Motor neuron (in vitro differentiated cells): ENCODE measurements around the gene LRRC27. TPM values are rescaled to one million over a fixed set of nuclear protein-coding genes. Genes with fewer than 3 reads are reported as not detected.

Source experiments
- ATAC-seq, 8 experiments: fragments of 200-7000 bp; cut with Tn5 transposase; replicated peaks in 6 of 8; 2 replicates each; pipeline ENCODE4 v1.8.0; 2021; ENCODE audit warnings: mild to moderate bottlenecking in 8 of 8, moderate library complexity in 8 of 8
- H3K27ac ChIP-seq, 2 donors: fragments of 250-450 bp; sonication (Bioruptor Pico); 2 replicates each; pipeline ENCODE4 v1.9.0; 2021; ENCODE audit warnings: antibody characterized with exemption in 2 of 2, mild to moderate bottlenecking in 2 of 2, moderate library complexity in 1 of 2
- H3K4me1 ChIP-seq, 2 donors: fragments of 250-450 bp; sonication (Bioruptor Pico); replicated peaks in 1 of 2; 2 replicates each; pipeline ENCODE4 v1.6.1; 2021; ENCODE audit warnings: antibody characterized with exemption in 2 of 2, mild to moderate bottlenecking in 2 of 2, moderate library complexity in 1 of 2
- H3K4me3 ChIP-seq, 5 donors: fragments of 250-450 bp; sonication (Bioruptor Pico); 2 replicates each; pipeline ENCODE4 v1.9.0; 2021; ENCODE audit warnings: antibody characterized with exemption in 5 of 5, mild to moderate bottlenecking in 5 of 5, moderate library complexity in 4 of 5
- WGBS, 10 experiments: fragments of 450-650 bp; shearing (Covaris generic); methylation state at CpG; one replicate each; pipeline ENCODE4 v1.0.0; 2022; 5-methylcytosine and 5-hydroxymethylcytosine counted together
- in situ Hi-C, 9 experiments: fragments of 400-800 bp; cut with MboI; loops; one replicate each; pipeline ENCODE4 v1.15.0; 2021; ENCODE audit warnings: low sequenced_read_pairs in 9 of 9, low pct_unique_long_range_greater_than_20kb in 2 of 9; ENCODE audit not compliant: unreplicated experiment in 9 of 9
- total RNA-seq, 8 experiments: library from RNA; unstranded; fragments of 300-600 nt; gene quantifications; 2 replicates each; pipeline versions ENCODE4 v1.2.3 to v1.2.4, GENCODE V29; 2022

The LRRC27 gene
- 10 to 100 TPM in 6 of 8 experiments, 1 to 10 TPM in 2; 7.2 to 21.5 (median 15.1) TPM for total RNA-seq

DNA sequence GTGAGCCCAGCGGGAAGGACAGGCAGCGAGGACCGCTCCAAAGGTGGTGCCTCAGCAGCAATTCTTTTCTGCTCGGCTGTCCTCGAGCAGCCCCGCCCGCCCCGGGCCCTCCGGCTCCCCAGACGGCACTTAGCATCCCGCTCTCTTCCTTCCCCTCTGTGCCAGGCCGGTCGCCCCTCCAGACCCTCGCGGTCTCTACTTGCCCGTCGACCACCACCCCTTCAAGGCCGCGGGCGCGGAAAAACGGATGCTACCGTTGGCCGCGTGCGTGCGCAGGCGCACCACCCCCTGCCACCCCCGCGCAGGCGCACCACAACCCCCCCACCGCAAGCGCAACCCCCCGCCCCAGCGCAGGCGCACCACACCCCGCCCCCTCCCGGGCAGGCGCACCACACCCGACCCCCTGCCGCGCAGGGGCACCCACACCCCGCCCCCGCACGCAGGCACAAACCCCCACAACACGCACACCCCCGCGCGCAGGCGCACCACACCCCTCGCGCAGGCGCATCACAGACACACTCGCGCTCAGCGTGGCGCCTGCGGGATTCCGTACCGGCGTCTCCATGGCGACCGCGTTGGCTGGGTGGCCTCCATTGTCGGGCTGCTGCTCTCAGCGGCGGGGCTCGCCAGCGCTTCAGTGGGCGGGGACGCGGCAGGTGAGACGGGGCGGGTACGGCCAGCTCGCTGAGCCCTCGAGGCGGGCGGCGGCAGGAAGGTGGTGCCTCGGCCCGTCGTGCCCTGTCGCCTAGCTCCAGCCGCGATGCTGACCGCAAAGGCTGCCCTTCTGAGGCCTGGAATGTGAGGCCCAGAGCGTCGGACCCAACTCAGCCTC is at the start of gene LRRC27:
LRRC27 (plus strand) TSS at position 593 of the 832 bp plus-strand sequence. CDS start 1,332 bp downstream, outside the sequence.
- H3K4me1 ChIP-seq: peaks cover 32 to 39% of the 10 kb centered on the region in 2 donors
- 0% methylated on average over 5 of the region's 89 CpGs; no CpG with 5 or more reads in 9 of the 10 experiments for WGBS, 10 experiments
- in situ Hi-C loops: loop anchor here in 4 of 9 experiments (25.0 kb wide), 2 partner anchors 95 to 120 kb away; no protein-coding TSS in a partner anchor
- H3K4me3 ChIP-seq: peak within 1 kb of the TSS; percentile 67 to 100 (median 90)
- ATAC-seq: peak; percentile 79 to 93 (median 90)
- H3K27ac ChIP-seq: peak within 1 kb of the TSS; percentile 50 to 73

DNA sequence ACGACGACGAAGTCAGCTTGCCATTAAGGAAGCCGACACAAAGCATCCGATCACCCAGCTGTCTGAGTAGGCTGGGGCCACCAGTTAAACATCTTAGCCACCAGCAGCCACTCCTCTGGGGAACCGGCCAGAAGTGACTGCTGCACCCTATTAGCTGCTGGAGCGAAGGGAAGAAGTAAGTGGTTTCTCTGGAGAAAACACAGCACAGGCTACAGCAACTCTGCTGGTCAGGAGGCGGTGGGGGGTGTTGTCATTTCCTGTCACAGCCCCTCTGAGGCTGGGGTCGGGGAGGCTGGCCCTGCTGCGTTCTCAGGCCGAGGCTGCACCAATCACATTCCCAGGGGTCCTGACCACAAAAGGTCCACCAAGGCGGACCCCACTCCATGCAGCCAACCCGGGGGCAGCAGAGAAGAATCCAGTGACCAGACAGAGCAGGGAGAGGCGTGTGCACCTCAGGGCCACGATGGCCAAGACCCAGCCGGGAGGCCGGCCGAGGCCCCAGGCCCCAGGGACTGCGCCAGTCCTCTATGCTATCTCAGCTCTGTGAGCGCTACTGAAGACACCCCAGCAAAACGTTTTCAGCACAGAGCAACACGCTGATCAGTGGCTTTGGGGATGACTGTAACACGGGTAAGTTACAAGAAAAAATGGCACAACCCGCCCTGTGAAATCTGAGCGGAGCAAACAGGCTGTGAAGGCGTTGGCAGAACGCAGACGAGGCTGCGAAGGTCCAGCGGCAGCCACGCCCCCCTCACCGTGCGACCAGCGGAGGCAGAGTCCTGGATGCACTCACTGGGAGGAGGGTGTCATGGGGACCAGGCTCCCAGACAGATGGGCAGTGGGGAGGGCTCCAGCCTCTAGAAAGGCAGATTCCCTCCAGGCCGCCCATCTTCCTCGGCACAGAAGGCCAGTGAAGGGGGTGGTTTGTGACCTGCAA is 49.1 kb upstream of the LRRC27 start:
- WGBS, 10 experiments: 0 to 80% (median 20%) methylated on average over 1 to 12 of the region's 36 CpGs; no CpG with 5 or more reads in 3 of the 10 experiments
- Histone ChIP-seq H3K4me1 (peaks cover 23 to 29% of the 10 kb centered on the region in 2 donors), H3K4me3 (no peak overlapping the region), H3K27ac (peak overlapping the region; percentile 59 to 83)
- in situ Hi-C loops: no loop called here
- peak in 7 of 8 experiments; percentile 40 to 92 (median 89) for ATAC-seq

DNA sequence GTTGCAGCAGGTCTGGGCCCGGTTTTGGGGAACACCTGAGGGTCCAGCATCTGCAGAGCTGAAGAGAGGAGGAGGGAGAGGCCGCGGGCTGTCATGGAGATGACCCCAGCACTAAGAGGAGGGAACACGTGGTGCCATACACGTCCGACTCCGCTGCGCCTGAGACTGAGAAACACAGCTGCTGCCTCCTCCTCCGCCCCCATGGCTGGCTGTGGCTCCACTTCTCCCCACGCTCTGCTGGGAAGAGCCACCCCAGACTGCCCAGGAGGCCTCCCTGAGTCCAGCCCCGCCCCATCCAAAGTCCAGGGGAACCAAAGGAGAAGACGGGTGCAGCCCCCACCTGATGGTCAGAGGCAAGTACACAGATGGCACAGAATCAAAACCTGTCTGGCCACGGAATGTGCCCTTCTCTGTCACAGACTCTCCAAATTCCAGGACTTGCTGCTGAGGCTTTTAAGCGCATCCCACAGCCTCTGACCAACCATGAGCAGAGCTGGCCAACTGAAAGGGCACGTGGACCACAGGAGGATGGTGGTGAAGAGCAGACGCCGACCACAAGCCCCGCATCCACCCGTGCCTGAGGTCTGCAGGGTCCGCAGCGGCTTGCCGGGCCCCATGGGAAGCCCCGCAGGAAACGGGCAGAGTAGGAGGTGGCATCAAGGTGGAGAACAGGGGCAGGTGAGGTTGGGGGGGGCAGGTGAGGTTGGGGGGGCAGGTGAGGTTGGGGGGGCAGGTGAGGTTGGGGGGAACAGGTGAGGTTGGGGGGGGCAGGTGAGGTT is 48.2 kb upstream of the LRRC27 start:
- Histone ChIP-seq H3K27ac (peak overlapping the region; percentile 59 to 83), H3K4me1 (peaks cover 21 to 29% of the 10 kb centered on the region in 2 donors), H3K4me3 (no peak overlapping the region)
- ATAC-seq: peak in 7 of 8 experiments; percentile 27 to 88 (median 82)
- 0 to 60% (median 23%) methylated on average over 1 to 6 of the region's 24 CpGs; no CpG with 5 or more reads in 6 of the 10 experiments for WGBS, 10 experiments
- in situ Hi-C loops: no loop called here

DNA sequence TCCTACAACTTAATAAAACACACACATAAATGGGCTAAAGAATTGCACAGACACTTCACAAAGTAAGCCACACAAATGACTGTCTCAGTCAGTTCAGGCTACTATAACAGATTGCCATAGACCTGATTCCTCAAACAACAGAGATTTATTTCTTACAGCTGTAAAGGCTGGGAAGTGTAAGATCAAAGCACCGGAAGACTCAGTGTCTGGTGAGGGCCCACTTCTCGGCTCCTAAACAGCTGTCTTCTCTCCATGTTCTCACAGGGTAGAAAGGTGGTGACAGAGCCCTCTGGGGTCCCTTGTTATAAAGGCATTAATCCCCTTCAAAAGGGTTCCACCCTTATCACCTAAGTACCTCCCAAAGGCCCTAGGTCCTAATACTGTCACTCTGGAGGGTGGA is 42.6 kb upstream of the LRRC27 start:
- H3K4me1 ChIP-seq: peaks cover 12 to 16% of the 10 kb centered on the region in 2 donors
- ATAC-seq: peak in 1 of 8 experiments; percentile 40
- H3K4me3 ChIP-seq: no peak overlapping the region
- in situ Hi-C loops: no loop called here
- no peak overlapping the region for H3K27ac ChIP-seq
- WGBS, 10 experiments: 60 to 100% (median 80%) methylated on average over 1 to 2 of the region's 2 CpGs; no CpG with 5 or more reads in 5 of the 10 experiments

DNA sequence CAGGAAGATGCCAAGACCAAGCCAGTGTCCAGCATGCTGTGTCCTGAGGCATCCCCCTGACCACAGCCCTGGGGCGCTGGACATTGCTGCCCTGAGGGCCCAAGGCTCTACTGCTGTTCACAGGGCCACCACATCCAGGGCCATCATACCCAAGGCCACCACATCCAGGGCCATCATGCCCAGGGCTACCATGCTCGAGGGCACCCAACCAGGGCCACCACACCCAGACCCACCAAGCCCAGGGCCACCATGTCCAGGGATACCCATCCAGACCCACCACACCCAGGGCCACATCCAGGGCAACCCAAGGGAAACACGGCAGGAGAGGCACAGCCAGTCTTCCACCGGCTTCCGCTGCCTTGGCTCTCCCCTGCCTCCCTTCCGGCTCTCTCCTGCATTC is 41.4 kb upstream of the LRRC27 start:
- in situ Hi-C loops: no loop called here
- H3K27ac ChIP-seq: no peak overlapping the region
- no peak for ATAC-seq
- WGBS, 10 experiments: 63 to 100% (median 100%) methylated on average over 1 to 3 of the region's 6 CpGs; no CpG with 5 or more reads in 4 of the 10 experiments
- H3K4me3 ChIP-seq: no peak overlapping the region
- peaks cover 12 to 16% of the 10 kb centered on the region in 2 donors for H3K4me1 ChIP-seq

DNA sequence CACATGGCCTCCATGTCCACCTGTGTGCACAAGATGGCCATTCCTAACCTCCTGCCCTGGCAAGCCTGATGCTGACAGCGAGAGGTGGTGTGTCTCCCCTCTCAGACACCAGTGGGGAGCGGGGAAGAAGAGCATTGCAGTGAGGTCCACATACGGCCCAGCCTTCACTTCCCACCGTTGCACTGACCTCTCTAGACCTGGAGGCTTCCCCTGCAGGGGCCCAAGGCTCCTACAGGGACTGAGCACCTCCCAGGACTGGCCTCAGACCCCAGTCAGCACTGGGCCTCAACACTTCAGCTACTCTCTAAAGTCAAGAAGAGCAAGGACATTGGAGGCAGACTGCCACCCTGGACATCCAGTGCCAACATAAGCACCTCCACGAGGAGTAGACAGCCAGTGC is 40.2 kb upstream of the LRRC27 start:
- WGBS, 10 experiments: 0 to 83% (median 21%) methylated on average over 1 to 3 of the region's 5 CpGs; no CpG with 5 or more reads in 7 of the 10 experiments
- H3K4me3 ChIP-seq: no peak overlapping the region
- in situ Hi-C loops: no loop called here
- no peak overlapping the region for H3K27ac ChIP-seq
- no peak for ATAC-seq
- H3K4me1 ChIP-seq: peaks cover 12 to 16% of the 10 kb centered on the region in 2 donors

DNA sequence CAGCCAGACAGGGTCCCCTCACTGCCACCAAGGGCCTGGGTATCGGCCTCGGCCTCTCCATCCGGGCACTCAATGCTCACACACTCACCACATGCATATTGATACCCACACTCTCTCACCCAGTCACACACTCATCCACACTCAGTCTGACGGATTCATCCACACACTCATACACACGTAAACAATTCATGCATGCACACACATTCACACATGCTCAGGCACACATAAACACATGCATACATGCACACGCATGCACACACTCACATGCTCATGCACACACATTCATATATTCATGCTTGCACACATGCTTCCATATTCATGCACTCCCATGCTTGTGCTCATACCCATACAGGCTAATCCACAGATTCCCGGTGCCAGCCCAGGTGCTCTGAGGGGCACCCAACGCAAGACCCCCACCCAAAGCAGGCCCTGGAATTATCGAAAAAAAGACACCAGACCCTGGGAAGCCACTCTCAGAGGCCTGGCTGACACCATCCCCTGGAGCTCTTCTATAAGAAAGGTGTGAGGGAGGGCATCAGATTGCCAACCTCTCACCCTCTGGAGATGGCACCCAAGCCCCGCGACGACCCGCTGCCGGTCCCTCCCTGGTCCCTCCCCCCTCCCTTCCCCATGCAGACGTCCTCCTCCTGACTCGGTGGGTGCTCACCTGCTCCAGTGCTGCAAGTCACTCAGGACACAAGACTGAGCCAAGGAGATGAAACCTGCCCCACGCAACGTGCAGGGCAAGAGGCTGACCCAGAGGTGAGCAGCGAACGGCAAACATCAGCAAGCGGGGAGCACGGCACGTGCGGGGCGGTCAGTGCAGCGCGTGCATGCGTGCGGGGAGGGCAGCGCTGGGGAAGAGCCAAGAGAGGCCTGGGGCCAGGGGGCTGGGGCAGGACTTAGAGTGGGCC is 39.4 kb upstream of the LRRC27 start:
- no peak overlapping the region for H3K4me3 ChIP-seq
- no peak for ATAC-seq
- 80 to 97% (median 85%) methylated on average over 3 to 7 of the region's 30 CpGs; no CpG with 5 or more reads in 6 of the 10 experiments for WGBS, 10 experiments
- H3K27ac ChIP-seq: peak overlapping the region; percentile 26 to 27
- in situ Hi-C loops: no loop called here
- H3K4me1 ChIP-seq: peaks cover 17 to 21% of the 10 kb centered on the region in 2 donors

DNA sequence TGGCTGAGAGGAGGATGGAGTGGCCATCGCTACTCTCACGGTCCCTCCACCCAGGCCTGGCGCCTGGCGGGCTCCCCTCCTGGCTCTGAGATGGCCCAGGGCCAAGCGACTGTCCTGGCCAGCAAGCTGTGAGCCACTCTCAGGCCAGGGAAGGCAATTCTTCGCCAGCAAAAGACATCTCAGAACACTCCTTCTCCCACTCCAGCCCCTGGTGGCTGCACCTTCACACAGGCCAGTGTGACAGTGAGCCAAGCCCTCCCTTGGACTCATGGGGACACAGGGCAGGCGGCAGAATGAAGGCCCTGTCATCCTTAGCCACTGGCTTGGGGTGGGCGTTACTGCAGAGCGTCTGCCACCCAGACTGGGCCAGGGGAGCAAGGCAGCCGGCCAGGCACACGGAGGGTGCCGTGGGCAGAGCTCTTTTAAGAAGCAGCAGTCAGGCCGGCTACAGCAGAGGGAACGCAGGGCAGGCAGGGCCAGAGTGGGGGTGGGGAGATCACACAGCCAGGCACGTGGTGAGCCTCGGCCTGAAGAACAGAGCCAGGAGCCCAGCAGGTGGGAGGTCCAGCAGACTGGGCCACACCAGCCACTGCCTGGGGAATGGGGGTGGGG is 38.7 kb upstream of the LRRC27 start:
- H3K4me1 ChIP-seq: peaks cover 25 to 28% of the 10 kb centered on the region in 2 donors
- H3K27ac ChIP-seq: peak overlapping the region; percentile 26 to 32
- 20 to 40% methylated on average over 1 of the region's 16 CpGs; no CpG with 5 or more reads in 8 of the 10 experiments for WGBS, 10 experiments
- H3K4me3 ChIP-seq: no peak overlapping the region
- in situ Hi-C loops: no loop called here
- ATAC-seq: peak in 6 of 8 experiments; percentile 26 to 84 (median 82)

DNA sequence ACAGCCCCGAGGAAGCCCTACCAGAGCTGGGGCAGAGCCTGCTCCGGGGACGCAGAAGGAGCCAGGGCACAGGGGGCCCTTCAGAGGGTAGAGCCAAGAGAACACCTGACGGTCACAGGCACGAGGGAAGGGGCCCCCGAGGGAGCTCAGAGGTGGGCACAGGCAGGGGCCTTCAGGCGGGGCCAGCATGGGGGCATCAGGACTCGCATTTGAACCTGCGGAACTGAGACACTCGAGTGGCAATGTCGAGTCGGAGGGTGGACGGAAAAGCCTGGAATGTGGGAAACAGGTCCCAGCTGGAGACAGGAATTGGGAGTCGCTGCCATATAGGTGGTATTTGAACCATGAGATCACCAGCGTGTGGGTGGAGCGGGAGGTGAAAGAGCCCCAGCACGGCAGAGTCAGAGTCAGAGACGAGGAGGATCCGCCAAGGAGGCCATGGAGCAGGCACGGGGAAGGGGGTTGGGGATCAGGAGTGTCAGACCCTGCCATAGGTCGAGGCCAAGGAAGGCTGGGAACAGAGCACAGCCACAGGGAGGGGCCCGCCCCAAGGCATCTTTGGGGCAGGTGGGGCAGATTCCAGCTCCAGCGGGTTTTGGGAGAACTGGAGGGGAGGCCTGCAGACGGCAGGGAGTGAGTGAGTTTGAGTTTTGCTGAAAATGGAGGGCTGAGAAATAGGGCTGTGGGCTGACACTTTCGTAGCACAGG is 38.0 kb upstream of the LRRC27 start:
- in situ Hi-C loops: no loop called here
- peaks cover 30 to 34% of the 10 kb centered on the region in 2 donors for H3K4me1 ChIP-seq
- WGBS, 10 experiments: 40 to 86% (median 71%) methylated on average over 1 to 4 of the region's 25 CpGs; no CpG with 5 or more reads in 6 of the 10 experiments
- H3K27ac ChIP-seq: peak overlapping the region; percentile 26 to 32
- no peak for ATAC-seq
- no peak overlapping the region for H3K4me3 ChIP-seq

DNA sequence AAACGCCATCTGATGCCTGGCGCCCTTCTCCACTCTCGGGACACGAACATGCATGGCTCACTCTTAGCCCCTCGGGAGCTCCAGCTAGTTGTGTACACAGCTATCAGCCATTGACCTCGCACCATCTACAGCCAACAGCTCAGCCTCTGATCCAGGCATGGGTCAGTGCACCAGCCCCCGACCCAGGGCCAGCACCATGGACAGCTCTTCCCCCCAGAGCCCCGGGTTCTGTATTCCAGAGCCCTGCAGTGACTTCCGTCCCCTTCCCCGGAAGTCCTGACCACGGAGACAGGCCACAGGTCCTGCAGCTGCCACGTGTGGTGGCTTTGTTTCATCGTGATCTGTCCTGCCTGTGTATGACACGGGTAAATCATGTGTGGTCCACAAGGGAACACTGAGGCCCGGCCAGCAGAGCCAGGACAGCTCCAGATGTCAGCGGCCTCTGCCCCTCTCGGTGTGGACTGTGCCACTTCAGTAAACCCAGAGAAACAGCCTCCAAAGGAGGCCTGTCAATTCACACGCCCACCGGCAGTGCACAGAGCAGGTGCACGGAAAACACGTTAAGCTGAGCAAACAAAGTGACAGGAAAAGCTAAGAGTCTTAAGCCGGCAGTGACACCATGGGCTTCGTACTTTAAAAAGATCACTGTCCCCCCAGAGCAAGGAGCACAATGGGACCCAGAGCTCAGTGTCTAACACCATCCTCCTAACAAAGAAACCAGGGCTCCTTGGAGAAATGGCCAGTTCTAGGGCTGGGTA is 37.3 kb upstream of the LRRC27 start:
- Histone ChIP-seq H3K4me1 (peaks cover 30 to 34% of the 10 kb centered on the region in 2 donors), H3K4me3 (no peak overlapping the region), H3K27ac (no peak overlapping the region)
- in situ Hi-C loops: no loop called here
- ATAC-seq: no peak
- 27 to 100% (median 72%) methylated on average over 1 to 9 of the region's 23 CpGs; no CpG with 5 or more reads in 4 of the 10 experiments for WGBS, 10 experiments
